ENCODE results near the gene MCF2L2.

The MCF2L2 gene

GRCh38 chr3:183330881-183331280 is 97.5 kb downstream of the MCF2L2 start:
- TF ChIP-seq CTCF (conservative IDR thresholded peaks at IDR 0.05), result no peak
- H3K27ac ChIP-seq, result no peak overlapping the region

GRCh38 chr3:183329543-183329942 is 98.9 kb downstream of the MCF2L2 start:
- peak overlapping the region; percentile 48 for H3K27ac ChIP-seq
- no peak for TF ChIP-seq CTCF (conservative IDR thresholded peaks at IDR 0.05)

- no peak for TF ChIP-seq CTCF (conservative IDR thresholded peaks at IDR 0.05)
- peak overlapping the region; percentile 48 for H3K27ac ChIP-seq
These were observed 99.6 kb downstream of the MCF2L2 start for GRCh38 chr3:183328823-183329222.

- H3K27ac ChIP-seq, result peak overlapping the region; percentile 48
- no peak for TF ChIP-seq CTCF (conservative IDR thresholded peaks at IDR 0.05)
These were observed 100.3 kb downstream of the MCF2L2 start for GRCh38 chr3:183328164-183328563.

- TF ChIP-seq CTCF (conservative IDR thresholded peaks at IDR 0.05), result peak; percentile 15; the same call in 1 of the 2 replicates
- peak overlapping the region; percentile 48 for H3K27ac ChIP-seq
These were observed 101.1 kb downstream of the MCF2L2 start for GRCh38 chr3:183327343-183327742.

- no peak overlapping the region for H3K27ac ChIP-seq
- TF ChIP-seq CTCF (conservative IDR thresholded peaks at IDR 0.05), result no peak
These were observed 104.3 kb downstream of the MCF2L2 start for GRCh38 chr3:183324083-183324482.

GRCh38 chr3:183319371-183319770 is 109.0 kb downstream of the MCF2L2 start:
- TF ChIP-seq CTCF (conservative IDR thresholded peaks at IDR 0.05), result no peak
- H3K27ac ChIP-seq, result no peak overlapping the region

GRCh38 chr3:183318877-183319276 is 109.5 kb downstream of the MCF2L2 start:
- no peak overlapping the region for H3K27ac ChIP-seq
- no peak for TF ChIP-seq CTCF (conservative IDR thresholded peaks at IDR 0.05)

Measured in VCaP (cell line).